ENCODE measurements around the gene BCDIN3D.
A peak's percentile ranks its signal among the peaks of the same experiment; 100 is the strongest.

Gene BCDIN3D

GRCh38 chr12:49806877-49807276, 36.0 kb downstream of the BCDIN3D start:
- peak in 1 of 42 donors; percentile 4 for DNase-seq
- intact Hi-C loops (cut with DNase I) = no loop called here

- intact Hi-C loops (cut with DNase I) = no loop called here
- DNase-seq = peak in 2 of 42 donors; percentile 16 to 22
These were observed 36.5 kb downstream of the BCDIN3D start for GRCh38 chr12:49806321-49806813.

GRCh38 chr12:49805409-49805808, 37.5 kb downstream of the BCDIN3D start:
- intact Hi-C loops (cut with DNase I) = no loop called here
- DNase-seq = no peak

GRCh38 chr12:49804821-49805220, 38.1 kb downstream of the BCDIN3D start:
- intact Hi-C loops (cut with DNase I) = no loop called here
- peak in 1 of 42 donors; percentile 5 for DNase-seq

- intact Hi-C loops (cut with DNase I) = no loop called here
- DNase-seq = peak in 1 of 42 donors; percentile 8
These were observed 39.0 kb downstream of the BCDIN3D start for GRCh38 chr12:49803693-49804450.

- intact Hi-C loops (cut with DNase I) = no loop called here
- DNase-seq = peak in 1 of 42 donors; percentile 23
These were observed 41.5 kb downstream of the BCDIN3D start for GRCh38 chr12:49801141-49802063.

- intact Hi-C loops (cut with DNase I) = no loop called here
- peak in 1 of 42 donors; percentile 26 for DNase-seq
These were observed 42.3 kb downstream of the BCDIN3D start for GRCh38 chr12:49800421-49801140.

- intact Hi-C loops (cut with DNase I) = no loop called here
- DNase-seq = no peak
These were observed 44.0 kb downstream of the BCDIN3D start for GRCh38 chr12:49798934-49799333.

GRCh38 chr12:49798248-49798647, 44.7 kb downstream of the BCDIN3D start:
- no peak for DNase-seq
- intact Hi-C loops (cut with DNase I) = no loop called here

GRCh38 chr12:49797449-49797776, 45.5 kb downstream of the BCDIN3D start:
- no peak for DNase-seq
- intact Hi-C loops (cut with DNase I) = no loop called here

GRCh38 chr12:49796606-49797448, 46.1 kb downstream of the BCDIN3D start:
- intact Hi-C loops (cut with DNase I) = no loop called here
- DNase-seq = no peak

GRCh38 chr12:49796155-49796554, 46.8 kb downstream of the BCDIN3D start:
- intact Hi-C loops (cut with DNase I) = no loop called here
- no peak for DNase-seq

- intact Hi-C loops (cut with DNase I) = no loop called here
- DNase-seq = no peak
These were observed 47.2 kb downstream of the BCDIN3D start for GRCh38 chr12:49795654-49796105.

- intact Hi-C loops (cut with DNase I) = no loop called here
- DNase-seq = no peak
These were observed 47.9 kb downstream of the BCDIN3D start for GRCh38 chr12:49794811-49795653.

- intact Hi-C loops (cut with DNase I) = no loop called here
- DNase-seq = no peak
These were observed 48.9 kb downstream of the BCDIN3D start for GRCh38 chr12:49794021-49794420.

GRCh38 chr12:49793620-49794019, 49.3 kb downstream of the BCDIN3D start:
- no peak for DNase-seq
- intact Hi-C loops (cut with DNase I) = no loop called here

- DNase-seq = no peak
- intact Hi-C loops (cut with DNase I) = no loop called here
These were observed 49.8 kb downstream of the BCDIN3D start for GRCh38 chr12:49792976-49793580.

Measured in head of caudate nucleus (tissue), 42 donors.